Measurements from ENCODE around the gene C9orf43. TPM values are rescaled to one million over a fixed set of nuclear protein-coding genes. Genes with fewer than 3 reads are reported as not detected.

Gene C9orf43
- total and polyA plus RNA-seq, 9 of the 15 experiments (the other 6 are each of a cell fraction or from before 2014, with no cell fraction given): 0.21 to 0.58 (median 0.33) TPM

- peaks cover 24 to 42% of the 10 kb centered on the region in 2 experiments; a peak in 4 of 5 replicates for H3K27me3 ChIP-seq (ENCODE audit: control insufficient read depth in 2 of 2, insufficient read depth in 2 of 2, low read length in 2 of 2)
- POLR2A ChIA-PET: interaction anchor here (1.9 kb wide), 1 partner anchor 10 kb away, joined by 5 read pairs; no protein-coding TSS in a partner anchor
- DNase-seq (ENCODE audit: extremely low read depth in 1 of 4, low spot score in 3 of 4) (peak in 2 of 4 experiments; percentile 48 to 57), ATAC-seq (peak; percentile 74), FAIRE-seq (no peak)
- no peaks in the 10 kb centered on the region for H3K36me3 ChIP-seq (ENCODE audit: control insufficient read depth, insufficient read depth, low read length)
- BruUV-seq (replicated peaks): no TSS peak
- no peak within 1 kb of the TSS for H2AFZ ChIP-seq (ENCODE audit: low read depth, low read length)
- peaks cover 5% of the 10 kb centered on the region; the same call in 1 of the 2 replicates for H4K20me1 ChIP-seq (replicated peaks; ENCODE audit: control insufficient read depth, insufficient read depth, low read length)
- CTCF ChIA-PET (ENCODE audit: low intra/inter-chr PET ratio): no interaction called here
- in situ Hi-C loops (cut with MboI) (no loop called here), intact Hi-C loops (cut with micrococcal nuclease) (no loop called here)
- H3K9me3 ChIP-seq (replicated peaks; ENCODE audit: control insufficient read depth, insufficient read depth, low read depth, low read length): 0 out of 2 replicates have a peak, but pooled peaks cover 4% of the 10 kb centered on the region
- no peaks in the 10 kb centered on the region for H3K79me2 ChIP-seq (ENCODE audit: control insufficient read depth, insufficient read depth, low read length)
- no peaks in the 10 kb centered on the region for H3K9me1 ChIP-seq (ENCODE audit: control insufficient read depth, insufficient read depth, low read length)
- peaks cover 0 to 8% of the 10 kb centered on the region in 2 experiments; a peak in 3 of 5 replicates for H3K4me1 ChIP-seq (replicated peaks in 1 of 2; ENCODE audit: control insufficient read depth in 2 of 2, insufficient read depth in 2 of 2, low read length in 2 of 2)
- no peak for TF ChIP-seq ZNF121 (CRISPR knock-in tag; conservative IDR thresholded peaks at IDR 0.05)
- TF ChIP-seq, protein P1, sequence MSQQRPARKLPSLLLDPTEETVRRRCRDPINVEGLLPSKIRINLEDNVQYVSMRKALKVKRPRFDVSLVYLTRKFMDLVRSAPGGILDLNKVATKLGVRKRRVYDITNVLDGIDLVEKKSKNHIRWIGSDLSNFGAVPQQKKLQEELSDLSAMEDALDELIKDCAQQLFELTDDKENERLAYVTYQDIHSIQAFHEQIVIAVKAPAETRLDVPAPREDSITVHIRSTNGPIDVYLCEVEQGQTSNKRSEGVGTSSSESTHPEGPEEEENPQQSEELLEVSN (IDR thresholded peaks at IDR 0.05; ENCODE audit: borderline replicate concordance in 1 of 2, extremely low read depth in 1 of 2, insufficient read depth in 1 of 2, insufficient read length in 1 of 2, low read depth in 1 of 2, low read length in 1 of 2, poor library complexity in 1 of 2, severe bottlenecking in 1 of 2): peak in 1 of 2 experiments; percentile 8
- no peak within 1 kb of the TSS for H3K27ac ChIP-seq (ENCODE audit: extremely low read depth, low read depth, low read length)
- H3K9ac ChIP-seq (ENCODE audit: insufficient read depth in 1 of 2, low read depth in 2 of 2, low read length in 2 of 2): 0 out of 4 replicates have a peak within 1 kb of the TSS, but pooled peaks of 1 of the 2 experiments have one; percentile 30
- WGBS (ENCODE audit: insufficient coverage, low coverage, missing lambda C conversion rate): 10% methylated on average over 33 of the region's 55 CpGs
- H3K4me3 ChIP-seq: no peak within 1 kb of the TSS
- no peak within 1 kb of the TSS for H3K4me2 ChIP-seq (ENCODE audit: insufficient read depth, low read length)
These were observed 53.1 kb downstream of the C9orf43 start, which contains the start of gene RGS3 for GRCh38 chr9:113463418-113464285. TSS of gene RGS3 (plus strand) at chr9:113463727. CDS start at chr9:113463803, 76 bp downstream.
